ENCODE data around the gene NARS2.
"Not testable (repeated sequence)": the region's sequence is repeated elsewhere in the genome, so short reads cannot be mapped to it uniquely, and the experiment has no call there.

GRCh38 chr11:78564037-78564436, 10.6 kb downstream of the NARS2 start:
- TF ChIP-seq POLR2A (IDR thresholded peaks at IDR 0.05; ENCODE audit: low read depth, low read length); TAF1 (IDR thresholded peaks at IDR 0.05; ENCODE audit: low read depth, low read length); PAX5 (IDR thresholded peaks at IDR 0.05; ENCODE audit: insufficient read depth, low read length, severe bottlenecking); POLR2AphosphoS5 (IDR thresholded peaks at IDR 0.05; ENCODE audit: low read depth, low read length); POU2F2 (IDR thresholded peaks at IDR 0.05; ENCODE audit: low read depth, low read length): not testable (repeated sequence)

All from GM12891 (cell line).